GM12892 (cell line): ENCODE results near the gene GRM1.

ENCODE experiments used
- POLR2A ChIP-seq: IDR thresholded peaks from 2 replicates; pipeline ENCODE4 v1.6.1; 2011; ENCODE audit warnings: low read depth, low read length, control low read depth
- POLR2AphosphoS5 ChIP-seq: IDR thresholded peaks from 2 replicates; pipeline ENCODE4 v1.6.1; 2011; ENCODE audit warnings: low read depth, low read length, control low read depth
- TAF1 ChIP-seq: IDR thresholded peaks from 2 replicates; pipeline ENCODE4 v1.6.1; 2011; ENCODE audit warnings: low read depth, mild to moderate bottlenecking, control low read depth, low read length, borderline replicate concordance

- TF ChIP-seq POLR2A (no peak), TAF1 (no peak), POLR2AphosphoS5 (no peak)
These were observed 338.2 kb downstream of the GRM1 start for GRCh38 chr6:146367061-146367460.
